Suprapubic skin (tissue), 4 donors: ENCODE results near the gene DOCK11.

ENCODE experiments used
- CTCF ChIP-seq, 2 donors: fragments of 200-600 bp in 1 of 2; fragments of 450-650 bp in 1 of 2; sonication (generic) in 1 of 2; IDR thresholded peaks; one replicate each; pipeline ENCODE4 v1.5.1; 2016 to 2019; ENCODE audit warnings: antibody characterized with exemption in 2 of 2, mild to moderate bottlenecking in 1 of 2, moderate library complexity in 1 of 2
- POLR2A ChIP-seq, 2 donors: fragments of 450-650 bp; IDR thresholded peaks; one replicate each; pipeline ENCODE4 v1.6.1; 2017; ENCODE audit warnings: antibody characterized with exemption in 2 of 2, mild to moderate bottlenecking in 2 of 2, moderate library complexity in 2 of 2
- POLR2AphosphoS5 ChIP-seq, 3 donors: sonication (generic); formaldehyde crosslinking; IDR thresholded peaks; one replicate each; pipeline ENCODE4 v1.6.1; 2017; ENCODE audit warnings: antibody characterized with exemption in 3 of 3

GRCh38 chrX:118496763-118497079 lies 1.1 kb downstream of the DOCK11 start:
- TF ChIP-seq CTCF (IDR thresholded peaks at IDR 0.05) = no peak
- no peak for TF ChIP-seq POLR2A (IDR thresholded peaks at IDR 0.05)
- TF ChIP-seq POLR2AphosphoS5 (IDR thresholded peaks at IDR 0.05) = no peak
